SK-N-SH treated with all-trans-retinoic acid at 6 μM for 48 hours (cell line): Measurements from ENCODE around the gene ACAA1.

Experiments
- ARNTL ChIP-seq: fragments of 450-650 bp; formaldehyde crosslinking; IDR thresholded peaks from 2 replicates; pipeline ENCODE4 v1.5.0; 2020; ENCODE audit warnings: low read depth, mild to moderate bottlenecking, moderate library complexity, borderline replicate concordance
- CSDC2 ChIP-seq: fragments of 250-450 bp; sonication (Bioruptor Pico); IDR thresholded peaks from 2 replicates; pipeline ENCODE4 v1.5.0; 2020; ENCODE audit warnings: mild to moderate bottlenecking, moderate library complexity
- ESRRG ChIP-seq: fragments of 250-450 bp; sonication (Bioruptor Pico); IDR thresholded peaks from 2 replicates; pipeline ENCODE4 v1.6.1; 2021; ENCODE audit warnings: mild to moderate bottlenecking
- ISL1 ChIP-seq: fragments of 250-450 bp; sonication (Bioruptor Pico); IDR thresholded peaks from 2 replicates; pipeline ENCODE4 v2.1.2; 2022; ENCODE audit warnings: mild to moderate bottlenecking, moderate library complexity
- OSR1 ChIP-seq: fragments of 250-450 bp; sonication (Bioruptor Pico); IDR thresholded peaks from 2 replicates; pipeline ENCODE4 v1.8.0; 2022; ENCODE audit warnings: moderate library complexity, mild to moderate bottlenecking, inconsistent platforms
- PPARA ChIP-seq: fragments of 250-450 bp; sonication (Bioruptor Pico); IDR thresholded peaks from 2 replicates; pipeline ENCODE4 v1.5.0; 2020; ENCODE audit warnings: mild to moderate bottlenecking, borderline replicate concordance
- TCF4 ChIP-seq: fragments of 250-450 bp; sonication (Bioruptor Pico); IDR thresholded peaks from 2 replicates; pipeline ENCODE4 v1.8.0; 2021; ENCODE audit warnings: mild to moderate bottlenecking, moderate library complexity, borderline replicate concordance
- ZC3H10 ChIP-seq: fragments of 250-450 bp; sonication (Bioruptor Pico); IDR thresholded peaks from 2 replicates; pipeline ENCODE4 v1.5.1; 2021; ENCODE audit warnings: mild to moderate bottlenecking, moderate library complexity
- ZFP3 ChIP-seq: fragments of 250-450 bp; sonication (Bioruptor Pico); IDR thresholded peaks from 2 replicates; pipeline ENCODE4 v1.5.0; 2020; ENCODE audit warnings: mild to moderate bottlenecking, moderate library complexity
- ZFP30 ChIP-seq: fragments of 450-650 bp; formaldehyde crosslinking; IDR thresholded peaks from 2 replicates; pipeline ENCODE4 v1.5.0; 2022; ENCODE audit warnings: mild to moderate bottlenecking, moderate library complexity
- ZNF565 ChIP-seq: fragments of 450-650 bp; formaldehyde crosslinking; conservative IDR thresholded peaks from 2 replicates; pipeline ENCODE4 v1.5.0; 2020; ENCODE audit warnings: low read depth, mild to moderate bottlenecking, moderate library complexity
- TF ChIP-seq, protein P1 (sequence below): fragments of 250-450 bp; sonication (Bioruptor Pico); IDR thresholded peaks from 2 replicates; pipeline ENCODE4 v1.8.0; 2020; ENCODE audit warnings: mild to moderate bottlenecking, moderate library complexity, borderline replicate concordance

DNA sequence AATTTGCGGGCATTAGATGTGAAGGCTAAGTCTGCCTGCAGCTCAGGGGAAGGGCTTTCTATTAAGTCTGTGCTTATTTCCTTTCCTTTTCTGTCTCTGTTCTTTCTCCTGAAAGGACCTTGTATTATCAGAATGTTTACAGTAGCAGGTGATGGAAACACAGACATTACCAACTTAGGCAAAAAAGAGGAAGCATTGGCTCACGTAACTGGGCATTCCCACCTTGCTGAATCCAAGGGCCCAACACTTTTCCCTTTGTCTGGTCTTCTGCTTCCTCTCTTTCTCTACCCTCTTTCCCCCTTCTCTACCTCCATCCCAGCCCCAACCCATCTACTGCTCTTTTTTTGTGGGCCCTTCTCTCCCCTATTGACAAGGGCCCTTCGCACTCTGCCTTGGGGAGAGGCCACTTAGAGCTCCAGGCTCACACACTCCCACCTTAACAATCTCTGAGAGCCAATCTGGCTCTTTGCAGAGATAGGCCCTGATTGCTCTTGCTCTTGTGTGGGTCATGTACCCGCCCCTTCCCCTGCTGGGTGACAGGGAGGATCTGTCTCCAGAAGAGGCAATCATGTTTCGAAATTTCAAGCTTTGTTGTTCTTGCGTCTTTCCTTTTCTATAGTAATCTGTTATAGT, 35.0 kb downstream of the ACAA1 start:
- no peak for TF ChIP-seq CSDC2 (CRISPR knock-in tag)
- no peak for TF ChIP-seq ZC3H10
- no peak for TF ChIP-seq OSR1 (CRISPR knock-in tag)
- TF ChIP-seq ESRRG (CRISPR knock-in tag) = no peak
- TF ChIP-seq ZFP3 = no peak
- no peak for TF ChIP-seq TCF4 (CRISPR knock-in tag)
- TF ChIP-seq, protein P1, sequence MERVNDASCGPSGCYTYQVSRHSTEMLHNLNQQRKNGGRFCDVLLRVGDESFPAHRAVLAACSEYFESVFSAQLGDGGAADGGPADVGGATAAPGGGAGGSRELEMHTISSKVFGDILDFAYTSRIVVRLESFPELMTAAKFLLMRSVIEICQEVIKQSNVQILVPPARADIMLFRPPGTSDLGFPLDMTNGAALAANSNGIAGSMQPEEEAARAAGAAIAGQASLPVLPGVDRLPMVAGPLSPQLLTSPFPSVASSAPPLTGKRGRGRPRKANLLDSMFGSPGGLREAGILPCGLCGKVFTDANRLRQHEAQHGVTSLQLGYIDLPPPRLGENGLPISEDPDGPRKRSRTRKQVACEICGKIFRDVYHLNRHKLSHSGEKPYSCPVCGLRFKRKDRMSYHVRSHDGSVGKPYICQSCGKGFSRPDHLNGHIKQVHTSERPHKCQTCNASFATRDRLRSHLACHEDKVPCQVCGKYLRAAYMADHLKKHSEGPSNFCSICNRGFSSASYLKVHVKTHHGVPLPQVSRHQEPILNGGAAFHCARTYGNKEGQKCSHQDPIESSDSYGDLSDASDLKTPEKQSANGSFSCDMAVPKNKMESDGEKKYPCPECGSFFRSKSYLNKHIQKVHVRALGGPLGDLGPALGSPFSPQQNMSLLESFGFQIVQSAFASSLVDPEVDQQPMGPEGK (CRISPR knock-in tag) = no peak
- TF ChIP-seq ISL1 (CRISPR knock-in tag) = no peak
- TF ChIP-seq PPARA (CRISPR knock-in tag) = no peak
- TF ChIP-seq ARNTL (CRISPR knock-in tag) = no peak
- no peak for TF ChIP-seq ZNF565 (CRISPR knock-in tag)
- no peak for TF ChIP-seq ZFP30
